Measurements from ENCODE around the gene MTHFR.

DNA sequence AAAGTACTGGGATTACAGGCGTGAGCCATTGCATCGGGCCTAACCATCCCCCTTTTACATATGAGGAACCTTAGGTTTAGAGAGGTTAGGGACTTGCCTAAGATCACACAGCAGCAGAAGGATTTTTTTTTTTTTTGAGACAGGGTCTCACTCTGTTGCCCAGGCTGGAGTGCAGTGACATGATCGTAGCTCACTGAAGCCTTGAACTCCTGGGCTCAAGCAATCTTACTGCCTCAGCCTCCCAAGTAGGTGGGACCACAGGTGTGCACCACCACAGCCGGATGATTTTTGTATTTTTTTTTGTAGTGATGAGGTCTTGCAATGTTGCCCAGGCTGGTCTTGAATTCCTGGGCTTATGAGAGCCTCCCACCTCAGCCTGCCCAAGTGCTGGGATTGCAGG is 46.0 kb downstream of the MTHFR start:
- TF ChIP-seq, protein P1, sequence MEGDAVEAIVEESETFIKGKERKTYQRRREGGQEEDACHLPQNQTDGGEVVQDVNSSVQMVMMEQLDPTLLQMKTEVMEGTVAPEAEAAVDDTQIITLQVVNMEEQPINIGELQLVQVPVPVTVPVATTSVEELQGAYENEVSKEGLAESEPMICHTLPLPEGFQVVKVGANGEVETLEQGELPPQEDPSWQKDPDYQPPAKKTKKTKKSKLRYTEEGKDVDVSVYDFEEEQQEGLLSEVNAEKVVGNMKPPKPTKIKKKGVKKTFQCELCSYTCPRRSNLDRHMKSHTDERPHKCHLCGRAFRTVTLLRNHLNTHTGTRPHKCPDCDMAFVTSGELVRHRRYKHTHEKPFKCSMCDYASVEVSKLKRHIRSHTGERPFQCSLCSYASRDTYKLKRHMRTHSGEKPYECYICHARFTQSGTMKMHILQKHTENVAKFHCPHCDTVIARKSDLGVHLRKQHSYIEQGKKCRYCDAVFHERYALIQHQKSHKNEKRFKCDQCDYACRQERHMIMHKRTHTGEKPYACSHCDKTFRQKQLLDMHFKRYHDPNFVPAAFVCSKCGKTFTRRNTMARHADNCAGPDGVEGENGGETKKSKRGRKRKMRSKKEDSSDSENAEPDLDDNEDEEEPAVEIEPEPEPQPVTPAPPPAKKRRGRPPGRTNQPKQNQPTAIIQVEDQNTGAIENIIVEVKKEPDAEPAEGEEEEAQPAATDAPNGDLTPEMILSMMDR (IDR thresholded peaks at IDR 0.05; ENCODE audit: low read depth, low read length, missing input control): no peak
- TF ChIP-seq RAD21 (IDR thresholded peaks at IDR 0.05) (no peak), YY1 (IDR thresholded peaks at IDR 0.05) (no peak), TAF1 (conservative IDR thresholded peaks at IDR 0.05) (no peak), FOXA2 (IDR thresholded peaks at IDR 0.05) (no peak), JUND (IDR thresholded peaks at IDR 0.05) (no peak), EGR1 (IDR thresholded peaks at IDR 0.05; ENCODE audit: low read depth in 2 of 2) (no peak), GABPA (IDR thresholded peaks at IDR 0.05 in 1 of 2, conservative IDR thresholded peaks at IDR 0.05 in 1 of 2) (no peak), HNF4A (conservative IDR thresholded peaks at IDR 0.05) (no peak)
- TF ChIP-seq, protein P2, sequence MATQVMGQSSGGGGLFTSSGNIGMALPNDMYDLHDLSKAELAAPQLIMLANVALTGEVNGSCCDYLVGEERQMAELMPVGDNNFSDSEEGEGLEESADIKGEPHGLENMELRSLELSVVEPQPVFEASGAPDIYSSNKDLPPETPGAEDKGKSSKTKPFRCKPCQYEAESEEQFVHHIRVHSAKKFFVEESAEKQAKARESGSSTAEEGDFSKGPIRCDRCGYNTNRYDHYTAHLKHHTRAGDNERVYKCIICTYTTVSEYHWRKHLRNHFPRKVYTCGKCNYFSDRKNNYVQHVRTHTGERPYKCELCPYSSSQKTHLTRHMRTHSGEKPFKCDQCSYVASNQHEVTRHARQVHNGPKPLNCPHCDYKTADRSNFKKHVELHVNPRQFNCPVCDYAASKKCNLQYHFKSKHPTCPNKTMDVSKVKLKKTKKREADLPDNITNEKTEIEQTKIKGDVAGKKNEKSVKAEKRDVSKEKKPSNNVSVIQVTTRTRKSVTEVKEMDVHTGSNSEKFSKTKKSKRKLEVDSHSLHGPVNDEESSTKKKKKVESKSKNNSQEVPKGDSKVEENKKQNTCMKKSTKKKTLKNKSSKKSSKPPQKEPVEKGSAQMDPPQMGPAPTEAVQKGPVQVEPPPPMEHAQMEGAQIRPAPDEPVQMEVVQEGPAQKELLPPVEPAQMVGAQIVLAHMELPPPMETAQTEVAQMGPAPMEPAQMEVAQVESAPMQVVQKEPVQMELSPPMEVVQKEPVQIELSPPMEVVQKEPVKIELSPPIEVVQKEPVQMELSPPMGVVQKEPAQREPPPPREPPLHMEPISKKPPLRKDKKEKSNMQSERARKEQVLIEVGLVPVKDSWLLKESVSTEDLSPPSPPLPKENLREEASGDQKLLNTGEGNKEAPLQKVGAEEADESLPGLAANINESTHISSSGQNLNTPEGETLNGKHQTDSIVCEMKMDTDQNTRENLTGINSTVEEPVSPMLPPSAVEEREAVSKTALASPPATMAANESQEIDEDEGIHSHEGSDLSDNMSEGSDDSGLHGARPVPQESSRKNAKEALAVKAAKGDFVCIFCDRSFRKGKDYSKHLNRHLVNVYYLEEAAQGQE (IDR thresholded peaks at IDR 0.05): no peak
- TF ChIP-seq, protein P3, sequence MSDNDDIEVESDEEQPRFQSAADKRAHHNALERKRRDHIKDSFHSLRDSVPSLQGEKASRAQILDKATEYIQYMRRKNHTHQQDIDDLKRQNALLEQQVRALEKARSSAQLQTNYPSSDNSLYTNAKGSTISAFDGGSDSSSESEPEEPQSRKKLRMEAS (IDR thresholded peaks at IDR 0.05): no peak
- TF ChIP-seq, protein P4, sequence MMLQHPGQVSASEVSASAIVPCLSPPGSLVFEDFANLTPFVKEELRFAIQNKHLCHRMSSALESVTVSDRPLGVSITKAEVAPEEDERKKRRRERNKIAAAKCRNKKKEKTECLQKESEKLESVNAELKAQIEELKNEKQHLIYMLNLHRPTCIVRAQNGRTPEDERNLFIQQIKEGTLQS (IDR thresholded peaks at IDR 0.05): no peak
- TF ChIP-seq, protein P5, sequence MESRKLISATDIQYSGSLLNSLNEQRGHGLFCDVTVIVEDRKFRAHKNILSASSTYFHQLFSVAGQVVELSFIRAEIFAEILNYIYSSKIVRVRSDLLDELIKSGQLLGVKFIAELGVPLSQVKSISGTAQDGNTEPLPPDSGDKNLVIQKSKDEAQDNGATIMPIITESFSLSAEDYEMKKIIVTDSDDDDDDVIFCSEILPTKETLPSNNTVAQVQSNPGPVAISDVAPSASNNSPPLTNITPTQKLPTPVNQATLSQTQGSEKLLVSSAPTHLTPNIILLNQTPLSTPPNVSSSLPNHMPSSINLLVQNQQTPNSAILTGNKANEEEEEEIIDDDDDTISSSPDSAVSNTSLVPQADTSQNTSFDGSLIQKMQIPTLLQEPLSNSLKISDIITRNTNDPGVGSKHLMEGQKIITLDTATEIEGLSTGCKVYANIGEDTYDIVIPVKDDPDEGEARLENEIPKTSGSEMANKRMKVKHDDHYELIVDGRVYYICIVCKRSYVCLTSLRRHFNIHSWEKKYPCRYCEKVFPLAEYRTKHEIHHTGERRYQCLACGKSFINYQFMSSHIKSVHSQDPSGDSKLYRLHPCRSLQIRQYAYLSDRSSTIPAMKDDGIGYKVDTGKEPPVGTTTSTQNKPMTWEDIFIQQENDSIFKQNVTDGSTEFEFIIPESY (IDR thresholded peaks at IDR 0.05): no peak

Data from liver (tissue), 3 donors.